Measurements from ENCODE around the gene CDH3. TPM values are rescaled to one million over a fixed set of nuclear protein-coding genes. Genes with fewer than 3 reads are reported as not detected.

Gene CDH3
- total RNA-seq, 3 donors from 2014 or later (not counting 1 experiment from before 2014, with no cell fraction given), result 0.79 to 0.92 TPM; not detected in 1

Other genes starting within 250 kb of the CDH3 start
- gene SMPD3, start 196.8 kb upstream of the CDH3 start, total RNA-seq, result 10 to 100 TPM in 1 of 3 donors, 1 to 10 TPM in 2; 2.4 to 13.3 (median 3.2) TPM
- gene ZFP90, start 106.0 kb upstream of the CDH3 start, total RNA-seq, result 10 to 100 TPM; 23.1 to 36.0 (median 35.3) TPM
- under 1 TPM in 1 of 3 donors, not detected in 2; 0.50 TPM for gene CDH1, start 92.0 kb downstream of the CDH3 start, total RNA-seq
- 10 to 100 TPM; 21.2 to 27.3 (median 23.9) TPM for gene TANGO6, start 198.2 kb downstream of the CDH3 start, total RNA-seq